GM18520 (cell line): ENCODE measurements around the gene KIFBP.
"Not testable (repeated sequence)": the region's sequence is repeated elsewhere in the genome, so short reads cannot be mapped to it uniquely, and the experiment has no call there.

Source experiments
- ATAC-seq: cut with Tn5 transposase; IDR thresholded peaks from one replicate; pipeline ENCODE4 v1.9.1; 2021; ENCODE audit not compliant: unreplicated experiment

Gene KIFBP

DNA sequence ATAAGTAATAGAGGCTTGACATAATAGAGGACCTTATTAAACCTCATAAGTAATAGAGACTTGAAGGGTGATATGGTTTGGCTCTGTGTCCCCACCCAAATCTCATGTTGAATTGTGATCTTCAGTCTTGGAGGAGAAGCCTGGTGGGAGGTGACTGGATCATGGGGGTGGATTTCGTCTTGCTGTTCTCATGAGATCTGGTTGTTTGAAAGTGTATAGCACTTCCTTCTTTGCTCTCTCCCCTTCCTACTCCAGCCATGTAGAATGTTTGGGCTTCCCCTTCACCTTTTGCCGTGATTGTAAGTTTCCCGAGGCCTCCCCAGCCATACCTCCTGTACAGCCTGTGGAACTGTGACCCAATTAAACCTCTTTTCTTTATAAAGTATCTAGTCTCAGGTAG lies 8.6 kb downstream of the KIFBP start:
- ATAC-seq, result no peak

DNA sequence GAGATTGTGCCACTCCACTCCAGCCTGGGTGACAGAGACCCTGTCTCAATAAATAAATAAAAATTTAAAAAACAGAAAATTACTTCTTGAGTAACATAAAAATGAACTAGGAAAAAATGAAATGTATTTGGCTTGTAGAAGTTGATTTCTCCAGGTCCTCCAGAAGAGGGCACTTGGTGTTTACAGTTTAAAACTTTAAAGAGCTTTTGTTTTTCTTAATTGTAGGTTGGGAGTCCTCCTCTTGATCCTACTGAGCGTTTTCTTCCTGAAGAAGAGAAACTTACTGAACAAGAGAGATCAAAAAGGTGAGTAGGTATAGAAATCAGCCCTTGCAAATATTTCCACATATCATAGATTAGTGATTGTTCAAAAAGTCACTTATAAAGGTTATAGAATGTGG lies 16.2 kb downstream of the KIFBP start:
- ATAC-seq, result no peak

DNA sequence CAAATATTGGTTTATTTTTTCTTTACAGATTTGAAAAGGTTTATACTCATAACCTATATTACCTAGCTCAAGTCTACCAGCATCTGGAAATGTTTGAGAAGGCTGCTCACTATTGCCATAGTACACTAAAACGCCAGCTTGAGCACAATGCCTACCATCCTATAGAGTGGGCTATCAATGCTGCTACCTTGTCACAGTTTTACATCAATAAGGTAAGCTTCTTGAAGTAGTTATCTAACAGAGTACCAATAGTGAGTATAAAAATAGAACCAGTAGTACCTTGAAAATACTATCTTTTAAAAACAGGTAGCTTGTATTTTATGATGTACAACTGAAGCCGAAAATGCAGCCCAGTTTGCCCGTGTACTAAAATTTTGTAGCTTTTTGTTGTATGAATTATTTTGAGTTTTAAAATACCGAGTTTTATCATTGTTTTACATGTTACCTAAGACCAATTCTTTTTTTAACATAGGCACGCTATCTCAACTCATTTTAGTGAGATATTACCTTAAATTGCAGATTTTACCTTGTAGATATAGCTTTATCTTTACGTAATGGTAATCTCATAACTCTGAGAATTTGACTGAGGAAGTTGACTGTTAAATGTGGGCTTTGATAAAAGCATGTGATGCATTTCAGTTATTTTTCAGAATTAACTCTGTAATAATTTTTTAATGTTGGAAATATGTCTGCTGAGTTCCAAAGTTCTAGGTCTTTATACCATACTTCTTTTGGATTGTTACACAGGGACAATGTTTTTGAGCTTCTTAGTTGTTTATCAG lies 17.3 kb downstream of the KIFBP start:
- ATAC-seq, result no peak

DNA sequence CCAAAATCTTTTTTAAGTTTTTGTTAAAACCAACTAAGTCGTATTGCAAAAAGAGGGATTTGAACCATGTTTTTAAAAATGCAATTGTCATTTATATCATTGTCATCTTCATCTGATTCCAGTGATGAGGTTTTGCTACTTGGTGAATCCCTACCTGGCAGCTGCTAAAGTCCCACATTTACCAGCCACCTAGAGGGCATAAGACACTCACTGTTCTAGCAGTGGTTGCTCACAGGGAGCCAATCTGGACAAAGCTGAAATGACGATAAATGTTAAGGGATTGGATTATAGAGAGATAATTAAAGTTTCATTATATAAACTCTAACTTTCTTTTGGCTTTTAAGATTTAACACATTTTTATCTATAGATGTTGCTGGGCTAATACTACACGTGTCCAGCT lies 18.7 kb downstream of the KIFBP start:
- ATAC-seq, result no peak

DNA sequence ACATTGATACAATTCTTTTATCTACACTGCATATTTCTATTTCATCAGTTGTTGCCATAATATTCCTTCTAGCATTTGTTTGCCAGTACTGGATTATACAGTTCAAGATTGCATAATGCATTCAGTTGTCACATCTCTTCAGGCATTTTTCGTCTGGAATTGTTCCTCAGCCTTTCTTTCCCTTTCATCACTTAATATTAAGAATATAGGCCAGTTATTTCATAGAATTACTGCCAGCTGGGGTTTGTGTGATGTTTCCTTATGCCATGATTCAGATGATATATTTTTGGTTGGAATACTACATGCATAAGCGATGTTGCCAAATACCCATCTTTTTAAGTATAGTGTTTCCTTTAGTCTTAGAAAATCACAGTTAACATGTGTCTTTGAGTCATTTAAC lies 20.8 kb downstream of the KIFBP start:
- ATAC-seq, result no peak

DNA sequence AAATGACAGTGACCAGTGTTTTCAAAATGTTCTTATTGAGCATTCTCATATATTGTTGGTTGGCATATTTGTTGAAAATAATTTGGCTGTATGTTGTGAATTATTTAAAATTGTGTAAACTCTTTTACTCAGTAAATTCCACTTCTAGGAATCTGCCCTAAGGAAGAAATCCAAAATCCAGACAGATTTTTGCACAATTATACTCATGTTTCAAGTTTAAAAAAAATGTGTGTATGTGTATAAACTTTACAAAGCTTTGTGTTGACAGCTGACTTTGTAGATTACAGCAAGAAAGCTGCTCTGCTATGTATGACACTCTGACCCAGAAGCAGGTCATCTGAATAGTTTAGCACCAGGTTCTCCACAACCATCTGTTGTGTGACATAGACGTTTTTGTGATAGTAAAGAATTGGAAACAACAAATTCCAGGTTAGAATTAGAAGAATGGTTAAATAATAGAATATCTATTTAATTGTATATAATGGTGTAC lies 21.6 kb downstream of the KIFBP start:
- ATAC-seq, result no peak

DNA sequence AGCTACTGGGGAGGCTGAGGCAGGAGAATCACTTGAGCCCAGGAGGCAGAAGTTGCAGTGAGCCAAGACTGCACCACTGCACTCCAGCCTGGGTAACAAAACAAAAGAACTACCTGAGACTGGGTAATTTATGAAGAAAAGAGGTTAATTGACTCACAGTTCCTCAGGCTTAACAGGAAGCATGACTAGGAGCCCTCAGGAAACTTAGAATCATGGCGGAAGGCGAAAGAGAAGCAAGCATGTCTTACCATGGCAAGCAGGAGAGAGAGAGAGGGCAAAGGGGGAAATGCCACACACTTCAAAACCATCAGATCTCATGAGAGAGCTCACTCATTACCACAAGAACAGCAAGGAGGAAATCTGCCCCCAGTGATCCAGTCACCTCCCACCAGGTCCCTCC lies 24.2 kb downstream of the KIFBP start:
- not testable (repeated sequence) for ATAC-seq

DNA sequence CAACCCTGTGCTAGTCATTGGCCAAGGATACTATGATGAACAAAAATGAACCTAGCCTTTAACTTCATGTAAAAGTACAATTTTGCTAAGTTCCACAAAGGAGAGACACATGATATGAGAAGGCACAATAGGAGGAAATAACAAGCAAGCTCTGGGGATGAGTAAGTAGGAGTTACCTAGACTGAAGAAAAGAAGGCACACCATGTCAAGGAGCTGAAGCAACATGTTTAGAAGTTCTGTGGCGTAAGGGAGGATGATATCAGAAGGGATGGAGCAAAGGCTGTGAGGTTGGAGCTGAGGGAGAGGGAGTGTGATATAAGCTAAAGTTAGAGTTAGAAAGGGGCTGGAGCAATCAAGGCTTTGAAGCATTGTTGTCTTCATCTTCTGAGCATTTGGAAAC lies 25.6 kb downstream of the KIFBP start:
- ATAC-seq, result no peak

DNA sequence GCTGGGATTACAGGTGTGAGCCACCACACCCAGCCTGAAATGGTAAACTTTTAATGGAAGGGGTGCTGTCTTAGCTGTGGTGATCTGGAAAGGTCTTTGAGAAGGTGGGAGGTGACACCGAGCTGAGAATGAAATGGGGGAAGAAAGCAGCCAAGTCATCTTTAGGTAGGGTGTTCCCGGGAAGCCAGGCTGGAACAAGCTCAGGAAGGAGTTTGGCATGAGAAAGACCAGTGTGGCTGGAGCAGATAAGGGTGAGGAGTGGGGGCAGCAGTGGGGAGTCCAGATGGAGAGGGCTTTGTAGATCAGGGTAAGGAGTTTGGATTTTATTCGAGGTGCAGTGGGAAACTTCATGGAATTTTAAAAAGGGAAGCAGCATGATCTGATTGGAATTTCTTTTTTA lies 30.0 kb downstream of the KIFBP start:
- ATAC-seq, result no peak

DNA sequence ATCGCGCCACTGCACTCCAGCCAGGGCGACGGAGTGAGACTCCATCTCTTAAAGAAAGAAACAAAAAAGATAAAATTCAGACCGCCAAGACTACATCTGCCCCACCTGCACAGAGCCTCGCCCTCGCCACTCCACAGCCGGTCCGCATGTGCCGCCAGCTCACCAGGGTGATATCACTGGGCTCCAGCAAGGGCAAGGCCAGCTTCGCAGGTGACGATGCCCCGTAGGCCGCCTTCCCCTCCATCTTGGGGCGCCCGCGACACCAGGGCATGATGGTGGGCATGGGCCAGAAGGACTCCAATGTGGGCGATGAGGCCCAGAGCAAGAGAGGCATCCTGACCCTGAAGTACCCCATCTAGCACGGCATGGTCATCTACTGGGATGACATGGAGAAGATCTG lies 34.0 kb downstream of the KIFBP start:
- no peak for ATAC-seq

DNA sequence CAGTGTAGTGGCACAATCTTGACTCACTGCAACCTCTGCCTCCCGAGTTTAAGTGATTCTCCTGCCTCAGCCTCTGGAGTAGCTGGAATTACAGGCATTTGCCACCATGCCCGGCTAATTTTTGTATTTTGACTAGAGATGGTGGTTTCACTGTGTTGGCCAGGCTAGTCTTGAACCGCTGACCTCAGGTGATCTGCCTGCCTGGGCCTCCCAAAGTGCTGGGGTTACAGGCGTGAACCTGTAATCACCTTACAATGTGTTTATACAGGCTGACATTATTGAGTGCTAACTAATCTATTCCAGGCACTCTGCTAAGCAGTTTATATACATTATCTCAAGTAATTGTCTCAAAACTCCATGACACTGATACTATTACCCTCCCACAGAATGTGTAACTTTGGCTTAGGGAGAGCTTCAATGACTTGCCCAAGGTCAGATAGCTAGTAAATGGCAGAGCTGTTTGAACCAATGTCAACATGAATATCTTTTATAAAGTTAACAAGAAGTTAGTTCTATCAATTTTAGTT lies 36.8 kb downstream of the KIFBP start:
- no peak for ATAC-seq

DNA sequence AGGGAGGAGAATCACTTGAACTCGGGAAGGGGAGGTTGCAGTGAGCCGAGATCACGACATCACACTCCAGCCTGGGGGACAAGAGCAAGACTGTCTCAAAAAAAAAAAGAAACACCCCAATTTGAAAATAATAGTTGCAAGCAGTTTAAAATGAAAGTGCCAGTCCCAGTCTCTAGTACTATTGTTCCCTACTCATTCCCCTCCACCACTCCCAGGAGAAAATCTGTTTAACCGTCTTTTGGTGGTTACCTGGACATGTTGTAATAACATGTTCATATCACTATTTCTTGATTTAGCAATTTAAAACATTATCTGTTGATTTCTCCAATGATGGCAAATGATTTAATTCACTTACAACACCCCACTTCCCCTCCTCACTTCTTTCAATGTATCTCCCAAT lies 44.7 kb downstream of the KIFBP start:
- no peak for ATAC-seq

DNA sequence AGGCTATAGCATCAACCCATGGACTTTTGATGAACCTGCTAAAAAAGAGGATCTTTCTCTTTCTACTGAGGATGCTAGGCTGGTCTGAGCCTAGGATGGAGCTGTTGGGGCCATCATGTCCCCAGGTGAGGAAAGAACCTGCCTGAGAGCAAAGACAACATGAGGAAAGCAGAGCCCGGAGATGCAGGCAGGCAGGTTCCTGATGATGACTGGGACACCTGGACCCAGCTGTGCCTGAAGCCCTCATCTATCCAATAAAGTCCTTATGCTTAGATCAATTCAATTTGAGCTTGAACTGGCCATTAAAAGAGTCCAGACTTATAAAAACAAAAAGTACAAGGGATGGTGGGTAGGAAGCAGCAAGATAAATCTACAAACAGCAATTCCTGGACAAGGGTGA lies 48.9 kb downstream of the KIFBP start:
- ATAC-seq, result no peak

DNA sequence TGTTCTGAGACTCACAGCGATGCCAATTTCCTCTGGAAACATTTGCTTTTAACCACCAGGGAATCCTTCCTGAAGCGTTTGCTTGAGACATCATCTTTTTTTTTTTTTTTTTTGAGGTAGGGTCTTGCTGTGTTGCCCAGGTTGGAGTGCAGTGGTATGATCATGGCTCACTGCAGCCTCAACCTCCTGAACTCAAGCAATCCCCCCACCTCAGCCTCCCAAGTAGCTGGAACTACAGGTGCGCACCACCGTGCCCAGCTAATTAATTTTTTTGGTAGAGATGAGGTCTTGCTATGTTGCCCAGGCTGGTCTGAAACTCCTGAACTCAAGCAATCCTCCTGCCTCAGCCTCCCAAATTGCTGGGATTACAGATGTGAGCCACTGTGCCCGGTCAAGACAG lies 52.3 kb downstream of the KIFBP start:
- ATAC-seq, result not testable (repeated sequence)

DNA sequence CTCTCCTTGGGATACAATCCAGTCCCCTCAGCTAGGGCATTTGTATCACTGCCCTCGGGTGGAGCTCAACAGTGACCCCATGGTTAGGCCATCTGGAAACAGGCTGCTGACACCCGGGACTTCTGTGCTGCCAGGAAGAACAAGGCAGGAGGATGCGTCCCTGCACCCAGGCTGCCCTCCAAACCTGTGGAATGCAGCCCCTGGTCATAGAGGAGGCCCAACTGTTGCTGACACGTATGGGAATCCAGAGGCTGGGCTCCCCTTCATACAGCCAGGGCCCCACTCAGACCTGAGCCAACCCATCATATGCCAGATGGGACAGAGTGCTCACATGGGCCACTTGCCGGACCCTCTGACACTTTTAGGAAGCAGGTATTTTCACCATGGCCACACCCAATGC lies 53.8 kb downstream of the KIFBP start:
- ATAC-seq, result no peak

DNA sequence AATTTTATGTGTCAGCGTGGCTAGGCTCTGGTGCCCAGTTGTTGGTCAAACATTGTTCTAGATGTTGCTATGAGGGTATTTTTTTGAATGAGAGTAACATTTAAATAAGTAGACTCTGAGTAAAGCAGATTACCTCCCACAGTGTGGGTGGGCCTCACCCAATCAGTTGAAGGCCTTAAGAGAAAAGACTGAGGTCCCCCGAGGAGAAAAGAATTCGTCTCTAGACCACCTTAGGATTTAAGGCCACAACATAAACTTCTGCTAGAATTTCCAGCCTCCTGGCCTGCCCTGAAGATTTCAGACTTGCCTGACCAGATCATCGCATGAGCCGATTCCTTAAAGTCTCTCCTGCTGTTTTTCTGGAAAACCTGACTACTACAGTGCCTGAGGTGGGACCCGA lies 54.2 kb downstream of the KIFBP start:
- no peak for ATAC-seq

DNA sequence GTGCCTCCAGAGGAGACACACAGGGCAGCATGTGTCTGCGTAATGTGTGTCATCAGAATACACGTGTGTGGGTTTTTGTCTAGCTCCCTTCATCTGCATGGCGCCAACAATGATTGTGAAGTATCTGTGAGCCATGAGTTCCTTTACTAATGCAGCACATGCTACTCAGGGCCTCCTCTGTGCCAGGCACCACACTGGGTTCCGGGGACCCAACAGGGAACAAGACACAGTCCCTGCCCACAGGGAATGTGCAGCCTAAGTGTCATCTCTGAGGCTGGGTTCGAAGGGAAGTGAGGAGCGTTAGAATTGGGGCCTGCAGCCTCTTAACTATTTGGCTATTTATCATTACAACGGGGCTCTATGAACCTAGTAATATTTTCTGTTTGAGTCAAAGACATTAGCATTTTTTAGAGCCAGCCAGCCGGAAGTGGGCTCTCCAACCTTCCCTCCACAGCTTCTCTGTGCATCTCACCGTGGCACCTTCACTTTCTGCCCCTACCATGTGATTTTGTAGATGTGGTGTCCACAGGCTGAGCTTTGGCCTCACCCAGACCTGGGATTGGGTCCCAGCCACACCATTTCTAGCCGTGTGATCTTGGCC lies 55.4 kb downstream of the KIFBP start:
- ATAC-seq, result peak; percentile 33

DNA sequence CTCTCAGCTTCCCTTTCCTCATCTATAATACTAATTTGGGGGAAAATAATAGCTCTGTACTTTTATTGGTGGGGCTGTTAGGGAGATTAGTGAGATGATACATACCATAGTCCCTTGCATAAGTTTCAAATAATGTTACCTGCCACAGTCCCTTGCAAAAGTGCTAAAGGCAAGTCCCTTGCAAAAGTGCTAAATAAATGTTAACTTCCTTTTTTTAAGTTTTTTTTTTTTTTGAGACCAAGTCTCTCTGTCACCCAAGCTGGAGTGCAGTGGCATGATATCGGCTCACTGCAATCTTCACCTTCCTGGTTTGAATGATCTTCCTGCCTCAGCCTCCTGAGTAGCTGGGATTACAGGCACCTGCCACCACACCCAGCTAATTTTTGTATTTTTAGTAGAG lies 55.9 kb downstream of the KIFBP start:
- ATAC-seq, result peak; percentile 1

DNA sequence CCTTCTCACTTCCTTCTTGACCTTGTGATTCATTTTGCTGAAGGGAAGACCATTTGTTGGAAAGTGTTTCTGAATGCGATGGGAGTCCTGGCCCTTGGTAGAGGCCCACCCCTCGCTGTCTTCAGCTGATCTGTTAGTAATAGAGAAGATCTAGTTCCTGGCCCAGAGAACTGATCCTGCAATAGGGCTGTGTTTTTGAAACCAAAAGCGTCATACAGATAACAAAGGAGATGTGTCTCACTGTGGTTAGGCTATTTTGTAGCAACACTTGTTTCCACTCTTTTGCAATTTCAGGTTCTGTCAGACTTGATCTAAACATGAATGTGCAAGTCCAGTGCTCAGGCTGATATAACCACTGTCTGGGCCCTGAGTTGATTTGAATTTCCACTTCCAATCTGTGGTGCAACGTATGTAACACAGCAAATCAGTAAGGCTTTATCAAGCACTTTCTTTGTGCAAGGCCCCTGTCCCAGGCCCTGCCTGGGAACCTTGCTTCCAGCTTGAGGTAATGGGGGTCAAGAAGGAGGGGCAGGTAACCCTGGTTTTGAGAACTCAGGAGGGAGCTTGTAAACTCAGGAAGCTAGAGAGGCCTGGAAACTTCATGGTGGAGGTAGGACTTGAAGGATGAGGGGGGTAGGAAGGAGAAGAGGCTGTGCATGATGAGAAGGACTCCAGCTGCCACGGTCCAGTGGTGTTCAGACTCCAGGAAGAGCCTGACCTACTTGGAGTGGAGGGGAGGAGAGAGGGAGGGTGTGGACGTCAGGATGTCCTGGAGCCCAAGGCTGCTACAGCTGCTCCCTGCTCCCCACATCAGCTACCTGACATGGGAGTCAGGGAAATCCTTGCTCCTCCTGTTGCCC lies 57.1 kb downstream of the KIFBP start:
- ATAC-seq, result peak; percentile 63

DNA sequence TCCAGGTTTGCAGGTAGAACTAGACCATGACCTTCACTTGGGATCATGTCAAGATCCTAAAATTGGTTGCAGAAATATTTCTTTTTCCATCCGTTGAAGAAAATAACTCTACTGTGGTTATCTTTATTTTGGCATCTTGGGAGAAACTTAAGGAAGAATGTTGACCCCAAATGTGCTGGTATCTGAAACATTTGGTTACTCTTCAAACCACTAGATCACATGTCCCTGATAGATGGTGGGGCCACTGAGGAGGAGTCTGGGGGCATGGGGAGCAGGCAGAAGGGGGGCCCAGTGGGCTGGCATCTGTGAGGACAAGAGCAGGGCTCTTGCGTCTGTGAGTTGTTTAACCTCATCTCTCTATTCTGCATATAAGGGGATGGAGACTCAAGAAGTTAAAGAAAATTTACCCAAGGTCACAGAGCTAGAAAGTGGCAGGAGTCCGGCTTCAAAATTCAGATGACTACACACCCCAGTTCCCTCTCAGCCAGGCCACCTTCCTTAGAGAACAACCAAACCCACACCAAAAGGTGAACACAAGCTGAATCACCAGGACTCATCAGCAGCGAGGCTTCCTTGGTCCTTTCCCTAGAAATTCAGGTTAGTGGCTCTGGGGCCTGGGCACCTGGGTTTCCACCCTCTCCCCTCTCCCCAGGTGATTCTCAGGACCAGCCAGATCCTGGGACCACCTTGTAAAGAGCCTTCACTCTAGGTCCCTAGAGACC lies 58.7 kb downstream of the KIFBP start:
- no peak for ATAC-seq

DNA sequence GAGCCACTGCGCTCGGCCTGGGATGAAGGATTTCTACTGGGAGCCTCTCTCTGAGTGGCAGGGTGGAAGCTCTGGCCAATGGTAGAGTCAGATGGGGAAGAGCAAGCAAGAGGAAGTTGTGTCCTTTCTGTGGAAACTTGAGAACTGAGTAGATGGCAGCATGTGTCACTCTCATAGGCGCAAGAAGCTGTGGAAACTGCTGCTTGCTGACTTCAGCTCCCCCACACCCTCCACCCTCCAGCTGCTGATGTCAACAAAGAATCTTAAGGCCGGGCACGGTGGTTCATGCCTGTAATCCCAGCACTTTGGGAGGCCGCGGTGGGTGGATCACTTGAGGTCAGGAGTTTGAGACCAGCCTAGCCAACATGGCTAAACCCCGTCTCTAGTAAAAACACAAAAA lies 59.5 kb downstream of the KIFBP start:
- ATAC-seq, result no peak
